Stromal cell of bone marrow (primary cell): ENCODE results near the gene SRL.
"Not testable (repeated sequence)": the region's sequence is repeated elsewhere in the genome, so short reads cannot be mapped to it uniquely, and the experiment has no call there.

Experiments
- DNase-seq: peaks from one replicate; pipeline ENCODE4 v3.0.0-alpha.2; 2012; ENCODE audit warnings: low read depth

Gene SRL

DNA sequence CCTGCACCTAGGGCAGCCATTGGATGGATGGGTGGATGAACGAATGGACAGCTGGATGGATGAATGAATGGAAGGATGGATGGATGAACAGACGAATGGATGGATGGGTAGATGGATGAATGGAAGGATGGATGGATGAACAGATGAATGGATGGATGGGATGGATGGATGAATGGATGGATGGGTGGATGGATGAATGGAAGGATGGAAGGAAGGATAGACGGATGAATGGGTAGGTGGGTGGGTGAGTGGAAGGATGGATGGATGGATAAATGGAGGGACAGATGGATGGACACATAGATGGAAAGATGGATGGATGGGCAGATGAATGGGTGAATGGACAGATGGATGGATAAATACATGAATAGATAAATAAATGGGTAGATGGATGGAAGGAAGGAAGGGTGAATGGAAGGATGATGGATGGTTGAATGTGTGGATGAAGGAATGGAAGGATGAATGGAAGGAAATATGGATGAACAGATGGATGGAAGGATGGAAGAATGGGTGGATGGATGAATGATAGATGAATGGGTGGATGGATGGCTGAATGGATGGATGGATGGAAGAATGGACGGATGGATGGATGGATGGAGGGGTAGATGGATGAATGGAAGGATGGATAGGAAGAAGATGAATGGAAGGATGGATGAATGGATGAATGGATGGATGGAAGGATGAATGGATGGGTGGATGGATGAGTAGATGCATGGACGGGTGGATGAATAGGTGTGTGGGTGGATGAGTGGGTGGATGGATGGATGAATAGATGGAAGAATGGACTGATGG lies 15.4 kb downstream of the SRL start:
- DNase-seq: no peak

DNA sequence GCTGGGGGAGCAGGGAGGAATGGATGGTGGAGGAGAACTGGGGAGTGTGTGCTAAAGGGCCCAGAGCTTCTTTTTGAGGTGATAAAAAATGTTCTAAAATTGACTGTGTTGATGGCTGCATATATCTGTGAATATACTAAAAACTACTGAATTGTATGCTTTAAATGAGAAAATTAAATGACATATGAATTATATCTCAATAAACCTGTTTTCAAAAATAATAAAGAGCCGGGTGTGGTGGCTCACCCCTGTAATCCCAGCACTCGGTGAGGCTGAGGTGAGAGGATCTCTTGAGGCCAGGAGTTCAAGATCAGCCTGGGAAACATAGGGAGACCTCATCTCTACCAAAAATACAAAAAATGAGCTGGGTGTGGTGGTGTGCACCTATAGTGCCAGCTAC lies 16.8 kb downstream of the SRL start:
- DNase-seq: no peak

GRCh38 chr16:4220358-4220757 lies 21.5 kb downstream of the SRL start:
- no peak for DNase-seq

DNA sequence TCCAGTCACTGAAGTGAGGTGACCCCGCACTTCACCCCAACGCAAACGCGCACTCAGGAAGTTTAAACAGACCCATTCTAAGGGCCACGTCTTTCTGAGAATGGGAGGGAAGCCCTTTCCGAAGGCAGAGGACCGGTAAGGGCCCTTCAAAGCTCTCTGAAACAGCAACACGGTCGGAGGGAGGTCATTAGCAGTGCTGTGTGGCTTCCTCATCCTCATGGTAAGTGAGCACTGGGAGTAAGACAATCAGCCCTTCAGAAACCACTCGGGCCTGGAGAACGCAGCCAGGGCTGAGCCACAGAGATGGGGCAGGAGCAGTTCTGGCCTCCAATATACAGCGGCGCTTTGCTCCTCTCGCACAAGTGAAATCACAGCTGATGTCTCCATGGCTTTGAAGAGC lies 23.7 kb downstream of the SRL start:
- DNase-seq: no peak

- no peak for DNase-seq
Measured at GRCh38 chr16:4217204-4218131, 24.4 kb downstream of the SRL start.

DNA sequence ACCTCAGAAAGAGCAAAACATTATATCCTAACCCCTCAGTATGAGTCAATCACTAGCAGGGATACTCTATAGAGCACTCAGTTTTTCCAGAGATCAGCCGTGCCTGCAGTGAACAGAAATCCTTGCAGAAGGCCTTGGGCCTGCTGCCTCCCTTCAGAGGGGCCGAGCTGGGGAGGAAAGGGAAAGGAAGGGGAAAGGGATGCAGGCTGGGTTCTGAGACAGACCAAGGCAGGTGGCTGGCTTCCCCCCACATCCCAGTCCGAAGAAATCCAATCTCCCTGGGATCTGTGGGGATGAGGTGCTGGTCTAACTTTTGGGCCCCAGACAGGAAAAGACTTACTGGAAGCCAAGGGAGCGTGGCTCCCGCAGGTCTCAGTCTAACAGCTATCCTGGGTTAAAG lies 25.3 kb downstream of the SRL start:
- no peak for DNase-seq

- DNase-seq: no peak
Measured at GRCh38 chr16:4215106-4215505, 26.8 kb downstream of the SRL start.

DNA sequence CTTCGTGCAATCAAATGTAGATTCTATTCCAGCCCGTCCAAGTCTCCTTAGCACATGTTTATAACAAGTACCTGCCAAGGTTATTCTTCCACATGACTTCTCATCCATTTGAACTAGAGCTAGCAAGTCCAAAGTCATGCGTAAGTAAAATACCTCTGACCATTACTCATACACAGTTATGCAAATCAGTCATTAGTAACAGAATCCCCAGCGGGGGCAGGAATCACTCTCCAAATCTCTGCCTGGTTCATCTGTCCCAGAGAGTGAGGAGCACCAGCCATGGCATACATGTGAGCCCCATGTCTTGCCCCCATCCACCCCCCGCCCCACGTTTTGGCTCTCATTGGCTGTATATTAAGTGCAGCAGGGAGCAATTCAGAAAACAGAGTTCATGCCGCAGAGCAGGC lies 27.7 kb downstream of the SRL start:
- peak; percentile 80 for DNase-seq

GRCh38 chr16:4213737-4214136 lies 28.1 kb downstream of the SRL start:
- DNase-seq: no peak

- no peak for DNase-seq
Measured at GRCh38 chr16:4212934-4213296, 29.0 kb downstream of the SRL start.

DNA sequence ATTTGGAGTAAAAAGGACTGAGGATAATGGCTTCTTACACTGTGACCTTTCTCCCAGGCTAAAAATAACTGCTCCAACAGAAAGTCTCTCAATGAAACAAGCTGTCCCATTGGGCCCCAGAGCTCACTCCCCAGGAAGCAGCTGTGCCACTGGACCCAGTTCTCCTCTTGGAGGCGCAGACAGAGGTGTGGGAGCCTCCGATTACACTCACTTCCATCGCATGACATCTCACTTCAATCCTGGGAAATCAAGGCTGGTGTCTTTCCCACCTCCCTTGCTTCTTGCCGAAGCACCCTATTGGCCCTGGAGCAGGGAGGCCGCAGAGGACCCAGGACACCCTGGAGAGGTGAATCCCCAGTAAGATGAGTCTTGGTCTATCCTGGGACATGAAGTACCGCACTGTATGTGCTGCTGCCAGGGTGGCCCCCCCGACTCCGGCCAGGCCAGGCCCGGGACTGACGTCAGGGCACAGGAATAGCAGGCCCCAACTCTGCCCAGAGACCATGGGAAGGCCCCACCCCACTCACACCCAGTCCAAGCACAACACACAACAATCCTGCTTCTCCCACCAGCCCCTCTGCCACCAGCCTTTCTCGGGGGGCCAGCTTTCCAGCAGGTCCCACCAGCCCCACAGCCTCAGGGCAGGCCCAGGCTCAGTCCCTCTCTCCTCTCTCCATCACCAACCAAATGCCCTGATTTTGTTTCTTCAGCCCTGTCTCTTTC lies 29.5 kb downstream of the SRL start:
- no peak for DNase-seq

GRCh38 chr16:4211445-4212210 lies 30.3 kb downstream of the SRL start:
- not testable (repeated sequence) for DNase-seq

GRCh38 chr16:4209666-4210065 lies 32.2 kb downstream of the SRL start:
- no peak for DNase-seq

- DNase-seq: no peak
Measured at GRCh38 chr16:4208341-4208751, 33.5 kb downstream of the SRL start.

GRCh38 chr16:4207683-4208340 lies 34.1 kb downstream of the SRL start:
- no peak for DNase-seq

GRCh38 chr16:4207229-4207628 lies 34.7 kb downstream of the SRL start:
- no peak for DNase-seq

- no peak for DNase-seq
Measured at GRCh38 chr16:4206680-4207079, 35.2 kb downstream of the SRL start.

DNA sequence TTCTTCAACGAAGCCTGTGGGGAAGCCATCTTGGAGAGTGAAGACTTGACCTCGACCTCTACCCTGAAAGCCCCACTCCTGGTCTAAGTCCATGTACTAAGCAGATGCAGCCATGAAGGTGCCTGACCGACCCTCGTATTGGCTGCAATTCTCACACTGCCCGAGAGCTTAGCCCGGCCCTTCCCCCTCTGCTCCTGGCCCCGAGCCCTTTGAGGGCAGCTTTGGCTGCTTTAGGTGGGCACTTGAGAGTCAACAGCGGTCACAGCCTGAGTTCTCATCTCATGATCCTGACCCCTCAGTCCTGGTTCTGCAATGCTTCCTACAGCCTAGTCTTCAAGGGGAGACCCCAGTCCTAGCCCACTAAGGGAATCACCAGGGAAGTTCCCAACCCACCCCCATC lies 35.9 kb downstream of the SRL start:
- DNase-seq: no peak

- DNase-seq: no peak
Measured at GRCh38 chr16:4204521-4204920, 37.4 kb downstream of the SRL start.

GRCh38 chr16:4203748-4204147 lies 38.1 kb downstream of the SRL start:
- DNase-seq: no peak

GRCh38 chr16:4202615-4203345 lies 39.1 kb downstream of the SRL start:
- no peak for DNase-seq
